GM19372 (cell line): ENCODE measurements around the gene PITRM1.

Experiments used
- ATAC-seq: cut with Tn5 transposase; IDR thresholded peaks from one replicate; pipeline ENCODE4 v1.9.1; 2021; ENCODE audit warnings: mild to moderate bottlenecking, low read depth, moderate library complexity; ENCODE audit not compliant: unreplicated experiment

The PITRM1 gene

DNA sequence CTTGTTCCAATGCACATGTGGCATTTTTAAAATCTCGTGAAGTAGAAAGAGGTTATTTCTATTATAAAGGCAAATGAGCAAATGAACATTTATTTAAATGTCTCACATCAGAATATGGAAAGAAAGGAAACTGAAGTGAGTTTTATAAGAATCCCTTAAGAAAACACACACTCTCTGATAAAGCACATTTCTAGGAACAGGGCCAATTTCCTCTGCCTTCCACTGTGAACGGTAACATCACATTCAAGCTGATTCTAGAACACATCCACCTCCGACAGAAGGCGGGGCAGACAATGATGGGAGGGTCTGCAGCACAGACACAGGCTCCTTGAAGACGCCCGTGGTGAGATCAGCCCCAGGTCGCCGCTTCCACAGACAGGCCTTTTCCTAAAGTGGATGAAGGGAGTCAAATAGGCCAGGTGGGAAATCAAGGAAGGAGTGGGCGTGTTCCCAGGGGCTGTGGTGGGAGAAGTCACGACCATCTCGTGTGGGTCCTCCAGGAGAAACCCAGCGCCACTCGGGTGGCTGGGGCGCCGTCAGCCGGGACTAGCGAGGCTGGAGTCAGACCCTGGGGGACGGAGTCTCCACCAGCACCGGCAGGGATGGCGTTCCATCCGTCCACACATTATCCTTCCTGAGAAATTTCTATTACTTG, 31.1 kb downstream of the PITRM1 start:
- ATAC-seq, result no peak

DNA sequence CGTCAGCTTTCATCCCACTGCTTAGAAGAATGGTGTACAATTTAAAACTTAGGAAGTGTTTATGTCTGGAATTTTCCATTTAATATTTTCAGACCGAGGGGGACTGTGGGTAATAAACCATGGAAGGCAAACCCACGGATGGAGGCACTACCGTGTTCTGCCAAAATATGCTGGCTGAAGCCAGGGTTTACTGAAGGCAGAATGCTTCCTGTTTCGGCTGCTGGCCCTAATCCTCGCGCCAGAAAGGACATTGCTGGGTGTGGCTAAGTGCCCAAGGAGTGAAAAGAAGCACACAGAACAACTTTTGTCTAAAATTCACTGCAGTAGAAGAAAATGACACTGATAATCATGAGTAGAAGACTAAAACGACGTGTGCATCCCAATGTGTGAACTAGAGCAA, 32.3 kb downstream of the PITRM1 start:
- ATAC-seq, result no peak

DNA sequence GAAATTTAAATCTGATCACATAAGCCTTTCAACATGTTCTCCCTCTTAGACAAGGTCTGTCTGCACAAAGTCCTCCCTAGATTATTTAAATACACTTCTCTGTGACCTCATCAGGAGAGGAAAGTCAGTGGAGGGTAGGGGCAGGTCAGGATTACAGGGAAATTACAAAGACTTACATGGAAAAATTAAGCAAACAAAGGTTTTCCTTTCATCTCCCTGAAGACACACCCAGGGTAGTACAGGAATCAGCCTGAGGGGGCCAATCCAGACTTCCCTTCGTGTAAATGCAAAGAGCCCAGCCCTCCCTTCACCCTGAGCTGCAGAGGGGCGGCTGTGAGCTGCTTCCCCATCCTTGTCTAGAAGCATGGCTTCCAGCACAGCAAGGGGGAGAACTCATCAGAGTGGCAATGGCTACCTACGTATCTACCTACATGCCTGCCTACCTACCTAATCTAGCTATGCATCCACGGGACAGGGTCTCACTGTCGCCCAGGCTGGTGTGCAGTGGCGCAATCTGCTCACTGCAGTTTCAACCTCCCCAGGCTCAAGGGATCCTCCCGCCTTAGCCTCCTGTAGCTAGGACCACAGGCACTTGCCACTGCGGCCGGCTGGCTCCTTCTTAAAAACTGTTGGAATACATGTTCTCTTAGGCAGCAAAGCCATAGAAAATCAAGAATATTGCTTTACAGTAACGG, 33.2 kb downstream of the PITRM1 start:
- no peak for ATAC-seq

DNA sequence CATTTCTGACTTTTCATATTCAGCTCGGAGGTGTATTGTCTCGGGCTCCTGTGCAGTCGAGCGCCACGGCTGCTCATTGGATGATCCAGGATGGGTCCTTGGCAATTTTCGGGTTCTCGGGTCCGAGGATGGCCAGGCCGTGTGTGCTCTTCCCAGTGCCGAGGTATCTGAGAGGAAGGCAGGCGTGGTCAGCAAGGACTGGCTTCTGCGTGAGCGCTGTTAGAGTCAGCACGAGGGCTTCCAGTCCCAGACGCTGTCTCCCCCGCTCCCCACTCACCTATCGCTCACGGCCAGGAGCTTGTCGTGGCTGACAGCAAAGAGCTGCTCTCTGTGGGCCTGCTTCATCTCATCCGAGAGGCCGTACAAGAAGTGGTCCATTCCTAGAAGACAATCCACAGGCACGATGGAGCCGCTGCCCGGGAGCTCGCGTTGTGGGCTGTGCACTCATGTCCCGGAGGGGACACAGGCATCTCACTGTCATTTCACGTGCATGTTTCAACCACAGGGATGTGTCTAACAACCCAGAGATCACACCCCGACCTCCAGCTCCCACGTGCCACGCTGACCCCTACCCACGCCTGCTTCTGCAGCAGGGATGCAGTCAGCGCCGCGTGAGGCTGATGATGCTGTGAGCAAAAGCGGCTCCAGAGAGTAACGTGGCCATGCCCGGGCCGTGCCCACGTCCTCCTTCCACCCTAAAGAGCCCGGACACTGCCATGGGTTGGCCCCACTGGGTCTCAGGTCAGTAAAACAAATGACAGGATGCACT, 34.4 kb downstream of the PITRM1 start:
- ATAC-seq, result no peak

DNA sequence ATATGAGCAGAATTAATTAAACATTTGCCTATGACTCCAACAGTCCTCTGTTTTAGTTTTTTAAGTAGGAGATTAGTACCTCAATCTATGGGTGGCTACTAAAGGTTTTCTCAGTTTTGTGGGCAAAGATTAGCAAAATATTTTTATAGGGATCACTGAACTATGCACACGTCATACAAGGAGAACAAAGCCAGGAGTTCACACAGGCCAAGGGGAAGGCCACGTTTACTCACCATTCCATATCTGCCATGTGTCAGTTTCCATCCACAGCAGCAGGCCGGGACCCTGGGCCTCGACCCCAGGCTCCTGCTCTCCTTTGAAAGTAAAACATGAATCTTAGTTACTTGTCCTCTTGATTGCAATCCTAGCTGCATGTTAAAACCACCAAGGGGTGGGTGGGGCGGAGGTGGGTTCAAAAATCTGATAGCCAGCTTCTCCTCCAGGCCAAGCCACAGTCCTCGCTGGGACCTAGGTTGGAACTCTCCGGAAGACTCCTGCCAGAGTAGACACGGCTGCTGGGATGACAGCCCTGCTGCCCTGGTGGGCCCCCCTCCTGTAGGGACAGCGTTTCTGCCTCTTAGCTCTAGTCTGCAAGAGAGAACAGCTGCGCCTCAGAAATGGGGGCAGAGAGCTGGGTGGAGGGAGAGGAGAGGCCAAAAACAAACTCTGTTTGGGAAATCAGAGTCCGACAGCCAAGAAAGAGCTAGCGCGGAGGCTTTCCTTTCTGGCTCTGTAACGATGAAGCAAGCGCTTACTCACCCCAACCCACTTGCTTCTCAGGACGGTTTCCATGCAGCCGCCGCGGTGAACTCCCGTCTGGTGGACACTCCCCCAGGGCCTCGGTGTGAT, 35.6 kb downstream of the PITRM1 start:
- no peak for ATAC-seq

DNA sequence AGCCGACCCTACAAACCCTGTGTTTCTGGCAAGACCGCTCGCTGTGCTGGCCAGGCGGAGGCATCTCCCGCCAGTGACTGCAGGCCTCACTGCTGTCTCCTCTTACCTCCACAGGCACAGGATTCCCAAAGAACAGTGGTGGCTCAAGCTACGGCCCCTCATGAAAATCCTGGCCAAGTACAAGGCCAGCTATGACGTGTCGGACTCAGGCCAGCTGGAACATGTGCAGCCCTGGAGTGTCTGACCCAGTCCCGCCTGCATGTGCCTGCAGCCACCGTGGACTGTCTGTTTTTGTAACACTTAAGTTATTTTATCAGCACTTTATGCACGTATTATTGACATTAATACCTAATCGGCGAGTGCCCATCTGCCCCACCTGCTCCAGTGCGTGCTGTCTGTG, 36.2 kb downstream of the PITRM1 start:
- ATAC-seq, result no peak

DNA sequence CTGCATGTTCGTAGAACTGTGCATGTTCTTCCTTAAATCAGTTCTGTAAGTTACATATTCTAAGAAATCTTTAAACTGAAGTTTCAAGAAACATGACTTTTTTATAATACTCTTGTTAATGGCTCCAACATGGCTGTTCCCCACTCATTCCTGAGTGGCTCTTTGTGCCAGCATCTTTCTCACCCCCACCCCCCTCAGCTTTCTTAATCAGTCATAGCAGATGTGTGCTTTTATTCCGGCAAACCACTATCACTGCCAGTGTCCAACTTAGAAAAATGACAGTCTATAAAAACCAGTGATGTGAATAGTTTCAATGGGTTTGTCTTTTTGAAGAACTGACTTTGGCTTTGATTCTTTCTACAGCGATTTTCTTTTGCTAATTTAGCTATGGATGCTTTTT, 37.6 kb downstream of the PITRM1 start:
- no peak for ATAC-seq

DNA sequence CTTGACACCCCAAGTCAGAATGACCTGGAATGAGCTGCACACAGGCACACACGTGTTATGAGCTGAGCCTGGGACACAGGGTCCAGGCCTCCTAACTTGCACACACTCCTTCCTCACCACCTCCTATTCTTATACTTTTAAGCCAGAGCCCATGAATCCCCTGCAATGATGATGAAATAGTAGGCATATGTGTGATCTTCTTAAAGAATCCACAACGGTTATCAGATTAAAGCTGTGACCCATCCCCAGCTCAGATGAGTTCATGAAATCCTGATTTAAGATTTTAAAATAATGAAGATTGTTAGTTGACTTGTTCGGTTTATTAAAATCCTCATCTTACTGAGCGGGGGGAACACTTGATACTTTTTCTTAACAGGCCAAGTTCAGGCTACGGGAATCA, 38.6 kb downstream of the PITRM1 start:
- no peak for ATAC-seq

DNA sequence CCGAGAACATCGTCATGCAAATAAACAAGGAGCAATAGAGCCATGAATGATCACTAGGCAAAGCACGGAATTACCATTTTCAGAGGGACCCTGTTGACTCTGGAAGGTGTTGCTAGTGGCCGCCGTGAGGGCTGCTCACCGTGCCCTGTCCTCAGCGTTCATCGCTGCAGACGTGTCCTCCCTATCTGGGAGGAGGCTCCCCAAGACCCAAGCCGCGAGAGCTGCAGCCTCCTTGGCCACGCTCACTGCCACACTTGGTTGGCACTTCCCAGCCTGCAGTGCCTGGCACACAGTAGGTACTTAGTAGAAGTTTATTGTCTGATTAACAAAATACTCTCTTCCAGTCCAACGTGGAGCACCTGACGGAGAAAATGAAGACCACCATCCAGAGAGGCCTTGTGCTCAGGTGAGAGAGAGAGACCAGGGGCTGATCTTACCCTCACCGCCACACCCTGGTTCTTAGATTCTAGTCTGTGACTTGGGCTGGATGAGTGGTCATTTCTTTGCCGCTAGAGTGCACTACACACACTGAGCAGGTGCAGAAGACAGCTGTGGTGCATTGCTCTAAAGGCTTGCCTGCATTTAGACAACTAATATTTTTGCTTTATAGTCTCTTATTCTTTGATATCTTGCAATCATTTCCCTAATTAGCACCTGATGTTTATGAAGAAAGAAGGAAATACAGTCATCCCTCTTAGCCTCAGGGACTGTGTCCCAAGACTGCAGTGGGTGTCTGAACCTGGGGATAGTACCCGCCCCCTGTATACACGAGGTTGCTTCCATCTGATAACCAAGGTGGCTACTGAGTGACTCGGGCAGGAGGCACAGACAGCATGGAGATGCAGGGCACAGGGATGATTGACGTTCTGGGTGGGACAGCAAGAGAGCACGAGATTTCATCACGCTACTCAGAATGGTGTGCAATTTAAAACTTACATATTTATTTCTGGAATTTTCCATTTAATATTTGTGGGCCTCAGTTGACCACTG, 40.3 kb downstream of the PITRM1 start:
- no peak for ATAC-seq

DNA sequence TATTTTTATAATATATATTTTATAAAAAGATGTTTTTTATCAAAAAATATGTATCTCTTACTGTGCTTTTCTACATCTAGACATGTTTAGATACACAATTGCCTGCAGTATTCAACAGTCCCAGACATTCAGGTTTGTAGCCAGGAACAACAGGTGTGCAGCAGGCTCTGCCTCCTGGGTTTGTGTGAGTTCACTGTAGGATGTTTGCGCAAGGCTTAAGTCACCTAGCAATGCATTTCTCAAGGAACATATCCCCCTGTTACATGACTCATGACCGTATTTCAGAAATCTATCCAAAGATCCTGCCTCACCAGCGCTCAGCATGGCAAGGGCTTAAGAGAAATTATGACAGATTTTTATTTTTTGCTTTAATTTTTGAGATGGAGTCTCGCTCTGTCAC, 41.5 kb downstream of the PITRM1 start:
- no peak for ATAC-seq

DNA sequence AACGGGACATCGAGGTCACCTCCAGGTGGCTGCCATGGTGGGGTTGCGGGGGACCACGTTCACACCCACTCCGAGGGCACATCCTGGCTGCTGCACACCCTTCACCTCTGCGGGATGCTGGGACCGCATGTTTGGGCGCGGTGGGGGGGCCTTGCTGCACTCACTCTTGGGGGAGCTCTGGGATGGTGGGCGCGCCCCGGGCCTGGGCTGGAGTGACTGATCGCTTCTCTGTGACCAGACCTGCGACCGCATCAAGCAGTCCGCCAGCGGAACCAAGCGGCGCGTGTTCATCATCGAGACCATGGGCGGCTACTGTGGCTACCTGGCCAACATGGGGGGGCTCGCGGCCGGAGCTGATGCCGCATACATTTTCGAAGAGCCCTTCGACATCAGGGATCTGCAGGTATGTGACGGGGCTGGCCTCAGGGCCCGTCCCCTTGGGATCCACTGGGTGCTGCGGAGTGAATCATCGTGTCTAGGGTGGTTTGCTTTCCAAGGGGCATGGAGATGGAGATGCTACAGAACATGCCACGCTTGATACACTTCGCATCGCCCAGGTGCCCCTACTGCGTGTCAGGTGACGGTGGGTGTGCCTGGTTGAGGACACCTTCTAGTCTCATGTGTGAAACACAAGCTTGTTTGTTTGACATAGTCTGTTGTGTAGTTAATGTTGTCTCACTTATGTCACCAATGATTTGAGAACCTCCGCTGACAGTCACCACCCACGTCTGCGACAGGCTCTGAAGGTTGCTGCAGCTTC, 42.8 kb downstream of the PITRM1 start:
- no peak for ATAC-seq

DNA sequence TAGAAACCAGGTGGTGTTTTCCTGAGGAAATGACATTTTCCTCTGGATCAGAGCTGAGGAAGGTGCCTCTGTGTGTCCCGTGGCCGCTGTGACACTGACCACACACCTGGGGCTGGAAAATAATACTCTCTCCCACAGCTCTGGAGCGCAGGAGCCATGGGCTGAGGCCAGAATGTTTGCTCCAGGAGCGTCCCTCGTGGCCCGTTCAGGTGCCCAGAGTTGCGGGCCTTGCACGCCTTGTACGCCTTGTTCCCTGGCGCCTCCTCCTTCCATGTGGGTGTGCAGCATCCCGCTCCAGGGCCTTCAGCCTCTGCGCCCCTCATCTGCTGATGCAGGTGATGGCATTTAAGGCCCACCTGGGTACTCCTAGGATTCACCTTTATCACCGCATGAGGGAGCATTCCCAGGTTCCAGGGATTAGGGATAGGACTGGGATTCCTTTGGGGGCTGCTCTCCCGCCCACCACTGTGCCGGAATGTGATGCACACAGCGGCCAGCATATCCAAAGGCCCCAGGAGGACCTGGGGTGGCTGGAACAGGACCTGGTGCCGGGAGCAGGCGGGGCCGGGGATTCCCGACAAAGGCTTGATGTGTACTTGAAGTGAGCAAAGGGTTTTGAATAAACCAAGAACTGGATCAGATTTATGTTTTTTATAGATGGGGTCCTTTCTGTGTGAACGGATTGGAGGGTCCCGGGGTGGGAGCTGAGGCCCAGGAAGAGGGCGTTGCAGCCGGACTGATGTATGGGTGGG, 44.0 kb downstream of the PITRM1 start:
- ATAC-seq, result no peak

DNA sequence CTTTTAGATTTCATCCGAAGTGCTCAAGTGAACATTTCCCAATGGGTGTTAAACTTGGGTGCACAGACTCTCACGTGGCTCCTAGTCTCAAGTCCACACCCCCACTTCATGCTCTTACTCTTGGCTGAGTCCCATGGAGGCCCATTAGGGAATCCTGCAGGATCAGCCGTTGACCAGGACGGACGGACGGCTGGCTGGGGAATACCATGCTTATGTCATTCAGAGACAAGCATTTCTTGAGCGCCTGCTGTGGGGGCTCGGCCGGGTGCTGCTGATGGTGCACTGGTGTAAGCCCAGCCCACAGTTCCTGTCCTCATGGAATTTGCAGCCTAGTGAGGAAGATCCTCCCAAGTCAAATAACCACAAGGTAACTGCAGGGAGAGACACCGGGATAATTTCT, 44.7 kb downstream of the PITRM1 start:
- ATAC-seq, result no peak

DNA sequence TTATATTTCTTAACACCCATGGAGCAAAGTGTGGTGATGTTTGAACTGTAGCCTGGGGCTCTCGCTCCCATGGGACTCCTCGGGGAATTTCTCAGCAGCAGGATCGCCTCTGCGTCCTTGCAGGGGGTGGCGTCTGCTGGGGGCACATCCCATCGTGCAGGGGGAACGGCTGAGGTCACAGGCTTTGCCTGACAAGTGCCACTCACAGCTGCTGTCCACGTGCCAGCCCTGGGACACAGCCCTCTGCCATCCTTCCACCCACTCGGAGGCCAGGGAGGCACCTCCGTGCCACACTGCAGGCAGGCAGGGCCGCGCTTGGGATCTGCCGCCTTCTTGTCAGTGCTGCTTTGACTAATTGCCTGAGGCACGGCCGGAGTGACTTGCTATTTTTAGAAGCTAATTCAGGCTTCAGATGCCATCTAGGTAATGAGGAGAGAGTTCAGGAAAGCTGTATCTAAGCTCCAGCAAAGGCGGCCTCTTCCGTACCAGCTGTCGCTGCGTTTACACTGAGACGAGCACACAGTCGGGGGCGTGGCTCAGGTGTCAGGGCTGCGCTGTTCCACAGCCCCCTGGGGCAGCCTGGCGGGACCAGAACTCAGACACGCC, 45.7 kb downstream of the PITRM1 start:
- ATAC-seq, result no peak

DNA sequence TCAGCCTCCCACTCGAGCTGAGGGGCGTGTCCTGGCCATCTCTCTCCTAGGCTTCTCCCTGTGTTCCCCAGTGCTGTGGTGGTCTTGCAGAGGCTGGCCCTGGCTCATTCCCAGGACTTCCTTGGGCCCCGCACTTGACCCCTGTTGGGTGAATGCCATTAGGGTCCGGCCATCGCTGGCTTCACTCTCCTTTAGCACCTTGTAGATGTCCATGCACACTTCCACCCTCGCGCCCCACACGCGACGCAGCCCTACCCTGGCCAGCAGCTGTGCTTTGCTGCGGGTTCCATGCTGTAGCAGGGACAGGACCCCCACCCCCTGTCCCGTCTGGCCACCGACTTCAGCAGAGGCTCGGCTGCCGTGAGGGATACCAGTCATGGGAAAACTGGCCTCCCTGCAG, 46.3 kb downstream of the PITRM1 start:
- ATAC-seq, result no peak

DNA sequence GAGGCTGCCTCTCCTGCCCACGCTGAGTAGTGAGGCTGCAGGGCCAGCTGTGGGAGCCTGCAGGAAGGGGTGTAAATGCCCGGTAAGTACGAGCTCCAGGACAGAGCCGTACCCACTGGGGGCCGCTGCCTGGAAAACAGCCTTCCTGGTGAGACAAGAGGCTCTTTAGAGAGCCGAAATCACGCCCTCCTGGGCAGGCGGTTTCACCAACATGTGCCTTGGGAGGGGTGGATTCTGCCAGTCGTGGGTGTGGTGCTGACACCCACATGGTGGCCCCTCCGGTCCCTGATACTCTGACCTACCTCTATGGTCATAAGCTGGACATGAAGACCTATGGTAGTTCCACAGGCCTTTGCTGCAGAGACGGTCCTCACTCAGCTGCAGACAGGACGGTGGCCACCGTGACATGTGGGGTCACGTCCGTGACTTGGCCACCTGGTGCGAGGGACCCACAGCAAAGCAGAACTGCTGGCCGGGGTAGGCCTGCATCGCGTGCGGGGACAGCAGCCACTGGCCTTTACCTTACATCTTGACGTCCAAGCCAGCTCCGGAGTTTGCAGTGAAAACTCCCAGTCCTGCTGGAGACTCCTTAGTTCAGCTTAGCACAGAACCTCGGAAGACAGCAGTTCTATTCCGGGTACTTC, 46.9 kb downstream of the PITRM1 start:
- no peak for ATAC-seq

DNA sequence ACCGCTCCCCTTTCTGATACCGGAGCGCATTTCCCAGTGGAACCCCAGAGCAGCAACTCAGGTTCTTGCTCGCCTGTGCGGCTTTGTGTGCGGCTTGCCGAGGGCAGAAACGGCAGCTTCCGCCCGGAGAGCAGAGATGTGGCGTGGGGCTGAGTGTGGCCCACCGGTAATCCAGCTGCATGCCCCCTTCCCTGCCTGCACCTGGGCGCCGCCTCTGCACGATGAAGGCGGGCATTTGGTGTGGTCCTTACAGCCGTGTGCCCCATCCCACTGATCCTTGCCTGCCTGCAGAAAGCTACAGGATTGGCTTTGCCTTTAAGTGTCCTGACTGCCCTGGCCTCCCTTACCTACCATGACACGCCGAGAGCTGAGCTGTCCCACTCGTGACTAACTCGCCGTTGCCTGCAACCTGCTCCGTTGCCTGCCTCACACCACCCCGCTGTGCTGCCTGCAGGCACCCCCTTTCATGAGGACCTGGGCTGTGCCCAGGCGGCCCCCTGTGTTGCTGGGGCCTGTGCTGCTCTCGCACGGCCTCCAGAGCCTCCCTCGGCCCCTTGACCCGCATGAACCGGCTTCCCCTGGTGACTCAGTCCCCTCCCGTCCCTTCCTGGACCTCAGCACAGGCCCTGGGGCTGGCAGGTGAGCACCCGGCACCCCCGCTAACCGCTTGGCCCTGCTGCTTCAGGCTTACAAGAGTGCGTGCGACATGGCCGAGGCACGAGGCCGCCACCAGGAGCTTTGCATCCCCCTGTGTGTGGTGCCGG, 48.0 kb downstream of the PITRM1 start:
- ATAC-seq, result no peak
